GM18873 (cell line): ENCODE data around the gene PARVA.

Source experiments
- ATAC-seq: cut with Tn5 transposase; IDR thresholded peaks from one replicate; pipeline ENCODE4 v1.9.1; 2021; ENCODE audit warnings: mild to moderate bottlenecking, moderate library complexity, moderate number of reproducible peaks; ENCODE audit not compliant: unreplicated experiment, low FRiP score

The PARVA gene

GRCh38 chr11:12402691-12403120, 25.3 kb downstream of the PARVA start:
- no peak for ATAC-seq

- ATAC-seq, result no peak
Measured at GRCh38 chr11:12403122-12403996, 26.0 kb downstream of the PARVA start.

GRCh38 chr11:12403997-12404350, 26.6 kb downstream of the PARVA start:
- no peak for ATAC-seq

GRCh38 chr11:12404436-12404835, 27.1 kb downstream of the PARVA start:
- ATAC-seq, result no peak

- no peak for ATAC-seq
Measured at GRCh38 chr11:12408156-12408770, 30.9 kb downstream of the PARVA start.

GRCh38 chr11:12409621-12410005, 32.2 kb downstream of the PARVA start:
- ATAC-seq, result no peak

- ATAC-seq, result no peak
Measured at GRCh38 chr11:12410006-12410728, 32.8 kb downstream of the PARVA start.

- ATAC-seq, result no peak
Measured at GRCh38 chr11:12411393-12411792, 34.0 kb downstream of the PARVA start.

- no peak for ATAC-seq
Measured at GRCh38 chr11:12411806-12412727, 34.7 kb downstream of the PARVA start.

GRCh38 chr11:12413141-12414052, 36.0 kb downstream of the PARVA start:
- no peak for ATAC-seq

GRCh38 chr11:12414611-12415010, 37.2 kb downstream of the PARVA start:
- ATAC-seq, result no peak

GRCh38 chr11:12415342-12415966, 38.1 kb downstream of the PARVA start:
- ATAC-seq, result no peak

- ATAC-seq, result no peak
Measured at GRCh38 chr11:12416552-12416951, 39.2 kb downstream of the PARVA start.

- ATAC-seq, result no peak
Measured at GRCh38 chr11:12417691-12418611, 40.6 kb downstream of the PARVA start.

GRCh38 chr11:12420040-12420439, 42.7 kb downstream of the PARVA start:
- ATAC-seq, result no peak

- no peak for ATAC-seq
Measured at GRCh38 chr11:12420706-12421105, 43.3 kb downstream of the PARVA start.

GRCh38 chr11:12421386-12421785, 44.0 kb downstream of the PARVA start:
- ATAC-seq, result no peak

GRCh38 chr11:12426176-12426575, 48.8 kb downstream of the PARVA start:
- ATAC-seq, result no peak
